Raji (cell line): Measurements from ENCODE around the gene CALCB.

Source experiments
- POLR2A ChIP-seq: IDR thresholded peaks from 2 replicates; pipeline ENCODE4 v1.6.1; 2011; ENCODE audit warnings: low read depth, low read length, control low read depth; ENCODE audit not compliant: insufficient read depth

The CALCB gene

GRCh38 chr11:15108592-15109130, 35.3 kb downstream of the CALCB start:
- no peak for TF ChIP-seq POLR2A

GRCh38 chr11:15109602-15110001, 36.2 kb downstream of the CALCB start:
- no peak for TF ChIP-seq POLR2A

- no peak for TF ChIP-seq POLR2A
These were observed 37.8 kb downstream of the CALCB start for GRCh38 chr11:15111215-15111614.

GRCh38 chr11:15112131-15112541, 38.7 kb downstream of the CALCB start:
- no peak for TF ChIP-seq POLR2A

- TF ChIP-seq POLR2A = no peak
These were observed 40.0 kb downstream of the CALCB start for GRCh38 chr11:15113381-15113780.

- no peak for TF ChIP-seq POLR2A
These were observed 41.4 kb downstream of the CALCB start, which contains the start of gene INSC for GRCh38 chr11:15114501-15115475. Gene INSC (plus strand): TSS chr11:15114923. CDS start chr11:15149175, 34,252 bp downstream.

GRCh38 chr11:15115686-15116085, 42.3 kb downstream of the CALCB start:
- TF ChIP-seq POLR2A = no peak

- no peak for TF ChIP-seq POLR2A
These were observed 44.4 kb downstream of the CALCB start for GRCh38 chr11:15117751-15118150.

GRCh38 chr11:15118431-15118830, 45.0 kb downstream of the CALCB start:
- no peak for TF ChIP-seq POLR2A

GRCh38 chr11:15119352-15119751, 46.0 kb downstream of the CALCB start:
- TF ChIP-seq POLR2A = no peak

GRCh38 chr11:15119826-15120225, 46.4 kb downstream of the CALCB start:
- TF ChIP-seq POLR2A = no peak

GRCh38 chr11:15123849-15124248, 50.5 kb downstream of the CALCB start:
- no peak for TF ChIP-seq POLR2A

GRCh38 chr11:15124528-15124927, 51.1 kb downstream of the CALCB start:
- no peak for TF ChIP-seq POLR2A

GRCh38 chr11:15127341-15127740, 53.9 kb downstream of the CALCB start:
- no peak for TF ChIP-seq POLR2A
